ENCODE measurements around the gene TLX2.
"Not testable (repeated sequence)": the region's sequence is repeated elsewhere in the genome, so short reads cannot be mapped to it uniquely, and the experiment has no call there.

TLX2 gene

DNA sequence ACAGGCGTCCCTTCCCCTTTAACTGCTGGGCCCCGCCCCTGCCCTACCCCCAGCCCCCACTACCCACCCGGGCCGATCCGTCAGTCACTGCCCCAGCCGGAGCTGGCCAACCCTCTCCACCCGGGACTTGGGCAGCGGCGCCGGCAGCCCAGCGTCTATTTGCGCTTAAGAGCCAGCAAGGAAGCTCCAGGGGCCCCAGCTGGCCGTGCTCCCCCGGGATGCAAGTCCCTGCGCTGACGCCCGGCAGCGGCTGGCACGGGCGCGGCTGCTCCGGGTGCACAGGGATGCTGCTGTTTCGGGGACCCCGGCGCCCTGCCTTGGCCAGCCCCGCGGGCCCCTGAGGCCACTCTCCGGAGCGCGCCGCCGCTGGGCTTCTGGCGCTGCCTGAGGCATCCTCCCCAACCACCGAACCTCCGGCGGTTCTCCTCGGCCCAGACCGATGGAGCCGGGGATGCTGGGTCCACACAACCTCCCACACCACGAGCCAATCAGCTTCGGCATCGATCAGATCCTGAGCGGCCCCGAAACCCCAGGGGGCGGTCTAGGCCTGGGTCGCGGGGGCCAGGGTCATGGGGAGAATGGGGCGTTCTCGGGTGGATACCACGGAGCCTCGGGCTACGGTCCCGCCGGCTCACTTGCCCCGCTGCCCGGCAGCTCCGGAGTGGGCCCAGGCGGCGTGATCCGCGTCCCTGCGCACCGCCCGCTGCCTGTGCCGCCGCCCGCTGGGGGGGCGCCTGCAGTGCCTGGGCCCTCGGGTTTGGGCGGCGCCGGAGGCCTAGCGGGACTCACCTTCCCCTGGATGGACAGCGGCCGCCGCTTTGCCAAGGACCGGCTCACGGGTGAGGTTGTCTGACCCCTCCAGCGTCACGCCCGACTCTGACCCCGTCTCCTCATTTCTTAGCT lies at the start of gene TLX2:
TLX2 (plus strand) TSS at position 83 of the 903 bp plus-strand sequence; CDS start at position 440, 357 bp downstream.
- DNase-seq (ENCODE audit: low read depth), result no peak

DNA sequence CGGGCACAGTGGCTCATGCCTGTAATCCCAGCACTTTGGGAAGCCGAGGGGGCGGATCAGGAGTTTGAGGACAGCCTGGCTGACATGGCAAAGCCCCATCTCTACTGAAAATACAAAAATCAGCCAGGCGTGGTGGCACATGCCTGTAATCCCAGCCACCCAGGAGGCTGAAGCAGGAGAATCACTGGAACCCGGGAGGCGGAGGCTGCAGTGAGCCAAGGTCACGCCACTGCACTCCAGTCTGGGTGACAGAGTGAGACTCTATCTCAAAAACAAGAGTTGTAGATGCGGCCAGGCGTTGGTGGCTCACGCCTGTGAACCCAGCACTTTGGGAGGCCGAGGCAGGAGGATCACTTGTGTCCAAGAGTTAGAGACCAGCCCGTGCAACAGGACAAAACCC lies 43.5 kb upstream of the TLX2 start:
- not testable (repeated sequence) for DNase-seq (ENCODE audit: low read depth)

DNA sequence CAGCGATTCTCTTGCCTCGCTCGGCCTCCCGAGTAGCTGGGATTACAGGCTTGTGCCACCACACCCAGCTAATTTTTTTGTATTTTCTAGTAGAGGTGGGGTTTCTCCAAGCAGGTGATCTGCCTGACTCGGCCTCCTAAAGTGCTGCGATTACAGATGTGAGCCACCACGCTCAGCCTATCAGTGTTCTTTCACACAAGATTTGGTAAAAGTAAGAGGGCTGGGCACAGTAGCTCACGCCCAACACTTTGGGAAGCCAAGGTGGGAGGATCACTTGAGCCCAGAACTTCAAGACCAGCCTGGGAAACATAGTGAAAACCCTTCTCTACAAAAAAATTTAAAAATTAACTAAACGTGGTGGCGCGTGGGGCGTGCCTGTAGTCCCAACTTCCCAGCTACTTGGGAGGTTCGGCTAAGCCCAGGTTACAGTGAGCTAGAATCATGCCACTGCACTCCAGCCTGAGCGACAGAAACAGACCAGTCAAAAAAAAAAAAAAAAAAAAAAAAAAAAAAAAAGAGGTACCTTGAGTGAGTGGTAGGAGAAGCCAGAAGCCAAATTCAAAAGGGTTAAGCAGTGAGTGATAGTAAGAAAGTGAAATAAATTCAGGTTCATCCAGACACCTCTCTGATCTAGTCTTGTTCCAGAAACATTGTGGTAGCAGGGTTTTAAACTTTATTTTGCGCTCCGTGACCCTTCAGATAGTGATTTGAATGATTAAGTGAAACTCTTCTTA lies 42.8 kb upstream of the TLX2 start:
- DNase-seq (ENCODE audit: low read depth), result no peak

DNA sequence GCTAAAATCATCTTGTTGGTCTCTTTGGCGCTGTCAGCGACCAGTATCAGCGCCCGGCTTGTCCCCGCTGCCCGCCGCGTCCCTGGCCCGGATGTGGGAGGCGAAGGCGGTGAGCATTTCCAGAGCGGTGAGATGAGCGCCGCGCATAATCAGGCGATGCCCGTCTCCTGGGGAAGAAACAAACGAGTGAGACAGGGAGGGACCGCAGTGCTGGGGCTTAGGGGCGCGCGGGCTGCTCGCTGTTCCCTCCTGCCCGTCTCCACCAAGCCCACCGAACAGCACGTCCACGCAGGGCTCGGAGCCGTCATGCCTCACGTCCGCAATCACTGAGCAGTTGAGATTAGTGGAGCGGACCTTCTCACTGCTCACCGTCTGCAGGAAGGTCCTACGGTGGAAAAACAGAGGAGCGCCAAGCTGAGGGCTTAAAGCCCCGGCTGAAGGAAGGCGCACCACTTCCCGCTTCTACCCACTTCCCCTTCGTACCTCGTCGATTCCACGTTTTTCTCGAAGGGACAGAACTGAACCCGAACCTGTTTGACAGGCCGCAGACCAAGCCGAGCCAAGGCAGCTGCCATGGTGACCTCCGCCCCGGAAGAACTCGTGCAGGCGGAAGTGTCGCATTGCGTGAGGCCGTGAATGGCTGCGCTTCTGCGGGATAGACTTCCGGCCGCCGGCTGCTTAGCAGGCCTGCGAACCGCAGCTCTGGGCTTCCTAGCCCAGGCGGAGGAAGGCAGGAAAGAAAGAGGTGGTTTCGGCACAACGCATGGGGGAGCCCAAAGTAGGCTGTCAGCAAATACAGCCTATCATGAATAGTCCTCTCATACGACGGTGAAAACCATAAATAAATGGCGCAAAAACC lies 41.9 kb upstream of the TLX2 start, which contains the start of gene MRPL53:
MRPL53 (minus strand) TSS at position 595 of the 859 bp plus-strand sequence; CDS start at position 575, 20 bp downstream.
- peak; percentile 93 for DNase-seq (ENCODE audit: low read depth)

DNA sequence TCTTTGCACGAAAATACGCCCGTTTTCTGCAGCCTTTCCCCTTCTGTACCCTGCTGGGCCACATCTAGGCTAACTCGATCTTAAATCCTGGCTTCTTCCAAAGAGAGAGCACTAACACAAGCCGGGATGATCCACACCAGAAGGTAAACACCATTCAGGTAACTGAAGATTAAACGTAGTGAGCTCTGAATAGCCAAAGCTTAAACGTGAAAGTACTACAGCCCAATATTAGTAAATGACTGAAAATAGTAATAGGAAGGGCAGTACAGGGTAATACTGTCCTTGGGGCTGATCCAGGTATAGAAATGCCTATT lies 41.3 kb upstream of the TLX2 start:
- no peak for DNase-seq (ENCODE audit: low read depth)

DNA sequence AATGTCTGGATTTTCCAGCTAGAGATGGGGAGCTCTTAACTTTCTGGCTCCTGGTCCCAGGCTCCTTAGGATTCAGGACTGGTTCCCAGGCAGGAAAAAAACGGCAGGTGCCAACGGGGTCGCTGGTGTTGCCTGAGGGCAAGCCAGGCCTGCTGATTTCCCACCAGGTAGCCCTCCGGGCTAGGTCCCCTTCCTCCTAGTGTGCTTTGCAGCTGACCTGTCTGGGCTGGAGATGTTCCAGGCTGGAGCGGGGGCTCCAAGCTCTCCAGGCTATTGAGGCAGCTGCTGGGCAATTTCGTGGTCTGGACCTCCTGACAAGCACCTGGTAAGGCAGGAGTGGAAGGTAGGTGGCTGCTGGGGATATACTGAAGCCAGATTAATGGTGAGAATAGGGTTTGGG lies 39.8 kb upstream of the TLX2 start:
- no peak for DNase-seq (ENCODE audit: low read depth)

DNA sequence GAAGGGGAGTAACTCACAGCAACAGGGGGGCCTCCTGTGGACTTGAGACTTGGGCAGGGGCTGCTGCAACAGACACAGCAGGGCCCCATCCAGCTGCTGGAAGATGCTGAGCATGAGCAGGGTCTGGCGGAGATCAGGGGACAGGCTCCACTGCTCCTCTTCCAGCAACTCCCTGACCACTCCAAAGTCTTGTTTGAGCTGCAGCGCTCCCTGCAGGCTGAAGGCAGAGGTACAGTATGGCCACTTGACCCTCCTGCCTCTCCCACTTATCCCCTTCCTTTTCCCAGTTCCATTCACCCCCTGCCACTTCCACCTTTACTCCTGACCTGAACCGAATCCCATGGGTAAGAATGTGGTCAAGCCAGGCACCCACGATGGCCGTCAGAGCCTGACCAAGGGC lies 39.4 kb upstream of the TLX2 start:
- DNase-seq (ENCODE audit: low read depth), result no peak

DNA sequence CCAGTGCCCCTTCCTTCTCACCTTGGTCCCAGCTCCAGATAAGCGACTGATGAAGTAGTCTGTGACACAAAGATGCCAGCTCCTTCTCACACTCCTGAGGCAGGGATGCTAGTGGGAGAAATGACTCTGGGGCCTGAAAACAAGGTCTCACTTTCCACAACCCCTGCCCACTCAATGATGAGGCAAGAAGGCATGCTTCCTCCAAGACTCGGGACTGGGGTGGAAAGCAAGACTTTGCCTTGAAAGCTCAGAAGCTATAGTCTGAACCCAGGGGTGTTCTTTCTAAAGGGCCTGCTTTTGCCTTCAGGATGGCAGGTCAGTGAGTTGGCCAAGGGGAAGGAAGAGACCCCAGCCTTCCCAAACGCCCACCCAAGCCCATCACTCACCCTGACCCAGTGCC lies 32.8 kb upstream of the TLX2 start:
- no peak for DNase-seq (ENCODE audit: low read depth)

DNA sequence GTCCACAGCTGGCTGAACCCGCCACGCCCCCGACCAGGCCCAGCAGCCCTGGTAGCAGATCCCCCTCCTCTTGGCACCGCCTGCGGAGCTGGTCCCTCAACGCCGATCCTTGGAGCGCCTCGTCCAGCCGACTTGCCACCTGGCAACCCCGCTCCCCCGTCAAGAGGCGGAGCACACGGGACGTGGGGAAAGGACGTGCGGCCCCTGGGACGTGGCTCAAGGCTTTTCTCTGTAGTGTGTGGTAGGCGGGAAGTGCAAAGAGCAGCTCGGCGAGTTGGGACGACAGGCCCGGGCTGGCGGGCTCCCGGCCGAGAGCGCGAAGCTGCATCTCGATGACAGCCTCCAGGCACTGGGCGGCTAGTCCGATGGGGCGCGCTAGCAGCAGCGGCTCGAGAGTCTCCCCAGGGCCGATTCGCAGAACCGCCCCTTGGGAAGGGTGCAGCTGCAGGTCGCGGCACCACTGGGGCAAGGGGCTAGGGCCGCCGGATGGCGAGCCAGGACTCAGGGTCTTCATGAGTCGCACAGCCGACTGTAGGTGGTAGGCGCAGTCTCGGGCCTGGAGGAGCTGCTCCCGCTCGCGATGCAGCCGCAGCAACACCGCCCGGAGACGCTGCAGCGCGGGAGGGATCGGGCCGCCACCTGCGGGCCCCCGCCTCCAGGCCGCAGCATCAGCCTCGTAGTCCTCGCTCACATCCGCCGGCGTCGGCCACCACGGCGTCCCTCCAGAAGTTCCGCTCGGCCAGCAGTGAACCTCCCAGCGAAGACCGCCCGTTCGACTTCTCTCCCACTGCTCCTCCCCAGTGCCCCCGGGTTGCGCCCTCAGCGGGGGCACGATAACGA lies 32.1 kb upstream of the TLX2 start:
- DNase-seq (ENCODE audit: low read depth), result peak; percentile 35

DNA sequence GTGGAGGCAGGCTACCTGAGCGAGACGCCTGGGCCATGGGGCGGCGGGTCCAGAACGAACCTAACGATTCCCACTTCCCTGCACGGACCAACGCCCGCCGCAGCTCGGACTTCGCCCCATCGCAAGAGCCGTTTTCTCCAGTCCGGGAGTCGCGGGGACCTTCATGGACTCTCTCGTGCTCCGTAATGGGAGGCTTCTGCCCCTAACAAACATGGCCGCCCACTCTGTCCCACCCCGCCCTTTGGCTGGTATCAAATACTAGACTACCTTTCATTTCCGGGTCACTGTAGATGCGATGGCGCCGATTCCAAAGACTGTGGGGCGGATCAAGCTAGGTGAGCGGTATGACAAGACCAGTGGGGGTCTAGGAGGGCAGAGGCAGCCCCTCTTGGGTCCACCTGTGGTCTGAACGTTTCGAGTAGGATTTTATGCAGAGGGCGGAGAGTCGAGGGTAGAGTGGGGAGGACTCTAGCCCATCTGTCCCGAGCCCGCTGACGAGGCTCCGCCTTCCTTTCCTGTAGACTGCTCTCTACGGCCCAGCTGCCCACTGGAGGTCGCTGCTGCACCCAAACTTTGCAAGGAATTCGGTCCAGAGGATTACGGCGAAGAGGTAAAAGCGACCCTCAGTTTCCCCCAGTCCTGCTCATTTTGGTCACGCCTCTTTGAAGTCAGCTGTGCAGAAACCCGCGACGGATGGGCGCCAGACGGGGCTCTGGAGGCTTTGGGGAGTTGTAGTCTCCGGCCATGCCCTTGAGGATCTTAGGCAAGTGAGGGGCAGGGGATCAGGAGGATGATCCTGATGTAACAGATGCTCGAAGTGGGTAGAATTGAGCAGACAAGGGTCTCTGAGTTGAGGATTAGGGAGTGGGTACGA lies 31.2 kb upstream of the TLX2 start, which contains the start of the genes CCDC142 and TTC31:
CCDC142 (minus strand) TSS at position 198 of the 874 bp plus-strand sequence; CDS start at position 37, 161 bp downstream.
TTC31 (plus strand) TSS at position 281 of the 874 bp plus-strand sequence; CDS start at position 296, 15 bp downstream.
- DNase-seq (ENCODE audit: low read depth), result peak; percentile 83

DNA sequence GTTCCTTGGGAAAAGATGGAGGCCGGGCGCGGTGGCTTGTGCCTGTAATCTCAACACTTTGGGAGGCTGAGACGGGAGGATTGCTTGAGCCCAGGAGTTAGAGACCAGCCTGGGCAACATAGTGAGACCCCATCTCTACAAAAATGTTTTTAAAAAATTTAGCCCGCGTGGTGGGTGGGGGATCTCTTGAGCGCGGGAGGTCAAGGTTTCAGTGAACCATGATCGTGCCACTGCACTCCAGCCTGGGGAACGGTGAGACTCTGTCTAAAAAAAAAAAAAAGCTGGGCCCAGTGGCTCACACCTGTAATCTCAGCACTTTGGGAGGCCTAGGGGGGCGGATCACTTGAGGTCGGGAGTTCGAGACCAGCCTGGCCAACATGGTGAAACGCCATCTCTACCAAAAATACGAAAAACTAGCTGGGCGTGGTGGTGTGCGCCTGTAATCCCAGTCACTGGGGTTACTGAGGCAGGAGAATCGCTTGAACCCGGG lies 30.5 kb upstream of the TLX2 start:
- not testable (repeated sequence) for DNase-seq (ENCODE audit: low read depth)

DNA sequence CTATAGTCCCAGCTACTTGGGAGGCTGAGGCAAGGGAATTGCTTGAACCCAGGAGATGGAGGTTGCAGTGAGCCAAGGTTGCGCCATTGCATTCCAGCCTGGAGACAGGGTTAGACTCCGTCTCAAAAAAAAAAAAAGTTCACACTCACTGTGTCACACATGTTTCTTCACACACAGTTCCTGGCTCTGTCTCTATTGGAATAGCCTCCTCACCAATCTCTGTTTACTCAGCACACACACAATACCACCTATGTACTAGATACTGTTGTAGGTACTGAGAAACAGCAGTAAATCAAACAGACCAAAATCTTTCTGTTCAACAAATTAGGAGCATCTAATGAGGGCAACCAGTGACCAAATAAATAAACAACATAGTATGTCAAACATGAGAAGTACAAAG lies 28.1 kb upstream of the TLX2 start:
- DNase-seq (ENCODE audit: low read depth), result no peak

DNA sequence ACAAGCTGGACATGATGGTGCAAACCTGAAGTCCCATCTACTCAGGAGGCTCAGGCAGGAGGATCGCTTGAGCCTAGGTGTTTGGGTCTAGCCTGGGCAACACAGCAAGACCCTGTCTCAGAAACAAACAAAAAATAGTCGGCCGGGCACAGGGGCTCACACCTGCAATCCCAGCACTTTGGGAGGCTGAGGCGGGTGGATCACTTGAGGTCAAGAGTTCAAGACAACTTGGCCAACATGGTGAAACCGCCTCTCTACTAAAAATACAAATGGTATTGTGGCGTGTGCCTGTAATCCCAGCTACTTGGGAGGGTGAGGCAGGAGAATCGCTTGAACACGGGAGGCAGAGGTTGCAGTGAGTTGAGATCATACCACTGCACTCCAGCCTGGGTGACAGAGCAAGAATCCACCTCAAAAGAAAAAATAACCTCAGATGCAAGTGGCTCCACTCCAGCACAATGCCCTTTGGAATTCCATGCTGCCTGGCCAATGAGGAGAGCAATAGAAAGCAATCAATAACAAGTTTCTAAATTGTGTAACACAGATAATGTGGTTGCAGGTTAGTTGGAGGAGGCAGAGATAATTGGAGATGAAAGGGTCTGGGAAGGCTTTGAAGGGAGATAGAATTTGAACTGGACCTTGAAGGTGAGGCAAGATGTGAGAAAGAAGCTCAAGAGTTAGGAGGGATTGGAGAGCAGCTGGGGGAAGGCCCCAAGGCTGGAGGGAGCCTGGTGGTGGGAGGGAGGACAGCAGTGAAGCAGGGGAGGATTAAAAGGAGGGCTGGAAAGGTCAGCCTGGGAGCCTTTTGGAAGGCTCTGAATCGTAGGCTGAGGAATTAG lies 25.4 kb upstream of the TLX2 start:
- no peak for DNase-seq (ENCODE audit: low read depth)

DNA sequence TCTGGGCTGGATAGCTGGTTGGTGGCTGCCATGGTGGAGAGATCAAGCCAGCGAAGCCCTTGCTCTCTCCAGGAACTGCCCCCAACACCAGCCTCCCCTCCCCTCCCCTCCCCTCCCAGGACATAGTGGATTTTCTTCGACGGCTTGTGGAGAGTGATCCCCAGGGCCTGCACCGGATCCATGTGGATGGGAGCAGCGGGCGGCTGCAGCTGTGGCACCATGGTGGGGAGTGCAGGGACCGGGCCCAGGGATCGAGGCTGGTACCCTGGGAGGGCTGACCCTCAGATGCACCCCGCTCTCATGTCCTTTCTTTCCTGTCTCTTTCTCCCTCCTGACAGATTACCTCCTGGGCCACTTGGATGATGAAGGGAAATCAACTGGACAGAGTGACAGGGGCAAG lies 24.3 kb upstream of the TLX2 start:
- no peak for DNase-seq (ENCODE audit: low read depth)

DNA sequence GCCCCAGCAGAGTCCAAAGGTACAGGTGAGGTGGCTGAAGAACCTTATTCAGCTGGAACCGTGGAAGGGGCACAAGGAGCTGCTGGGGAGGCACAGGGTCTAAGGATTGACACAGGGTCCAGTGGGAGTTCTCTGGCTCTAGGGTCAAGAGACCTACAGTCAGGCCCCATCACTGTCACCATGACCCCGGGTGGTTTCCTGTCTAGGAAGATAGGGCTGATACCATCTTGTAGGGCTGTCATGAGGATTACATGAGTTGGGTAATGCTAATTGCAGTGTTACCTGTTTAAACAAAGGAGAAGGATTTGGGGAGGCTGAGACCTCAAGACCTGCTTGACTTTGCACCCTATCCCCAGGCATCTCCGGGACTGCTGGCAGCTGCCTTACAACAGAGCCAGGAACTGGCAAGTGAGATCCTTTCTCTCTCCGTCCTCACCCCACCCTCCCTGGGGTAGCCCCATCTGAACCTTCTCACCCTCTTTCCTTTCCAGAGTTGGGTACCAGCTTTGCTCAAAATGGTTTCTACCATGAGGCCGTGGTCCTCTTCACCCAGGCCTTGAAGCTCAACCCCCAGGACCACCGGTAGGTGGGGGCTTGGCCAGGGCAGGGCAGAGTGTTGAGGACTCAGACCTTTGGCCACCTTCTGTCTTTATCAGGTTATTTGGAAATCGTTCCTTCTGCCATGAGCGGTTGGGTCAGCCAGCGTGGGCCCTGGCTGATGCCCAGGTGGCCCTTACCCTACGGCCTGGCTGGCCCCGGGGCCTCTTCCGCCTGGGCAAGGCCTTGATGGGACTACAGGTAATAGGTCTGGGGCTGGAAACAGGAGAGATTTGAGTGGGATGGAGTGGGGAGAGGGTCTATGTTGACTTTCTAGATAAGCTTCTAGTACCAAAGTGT lies 22.4 kb upstream of the TLX2 start:
- no peak for DNase-seq (ENCODE audit: low read depth)

DNA sequence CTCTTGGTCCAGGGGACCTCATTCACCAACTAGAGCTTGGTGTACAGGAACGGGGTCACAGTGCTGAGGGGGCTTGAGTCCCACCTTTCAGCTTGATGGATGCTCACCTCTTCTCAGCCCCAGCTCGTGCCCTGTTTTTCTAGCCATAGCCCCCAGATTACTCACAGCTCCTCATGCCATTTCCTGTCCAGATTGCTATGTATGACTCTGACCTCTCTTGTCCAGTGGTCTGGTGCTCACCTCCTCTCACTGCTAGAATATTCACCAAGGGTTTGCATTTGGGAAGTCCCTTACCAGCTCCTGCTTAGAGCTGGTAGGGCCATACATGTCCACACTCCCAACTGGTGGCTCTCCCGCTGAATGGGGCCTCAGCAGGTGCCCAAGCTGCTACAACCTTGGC lies 20.7 kb upstream of the TLX2 start:
- no peak for DNase-seq (ENCODE audit: low read depth)

DNA sequence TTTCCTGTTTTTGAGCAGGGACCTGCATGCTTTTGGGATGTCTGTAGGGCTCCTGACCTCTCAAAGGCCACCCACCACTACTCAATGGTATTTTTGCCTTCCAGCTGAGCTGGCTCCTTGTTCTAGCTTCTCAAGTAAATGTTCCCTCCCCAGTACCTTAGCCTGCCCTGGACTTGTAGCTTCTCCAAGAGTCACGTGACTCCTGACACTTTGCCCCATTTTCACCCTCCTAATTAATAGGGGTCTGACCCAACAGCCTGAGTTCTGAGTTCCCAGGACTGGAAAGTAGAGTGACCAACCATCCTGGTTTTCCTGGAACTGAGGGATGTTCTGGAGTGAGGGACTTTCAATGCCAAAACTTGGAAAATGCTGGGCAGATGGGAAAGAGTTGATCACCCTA lies 18.8 kb upstream of the TLX2 start:
- no peak for DNase-seq (ENCODE audit: low read depth)

All from activated T-helper 1 cell treated with Interleukin-2 at 50 U/mL for 16 hours (primary cell).